OCI-LY1 (cell line): ENCODE data around the gene RASSF10.

ENCODE experiments used
- H2AFZ ChIP-seq: fragments of 200-600 bp; sonication (generic), shearing (Covaris generic); 2 replicates; pipeline ENCODE4 v1.6.0; 2014; ENCODE audit warnings: antibody characterized with exemption, mild to moderate bottlenecking, low read length
- H3F3A ChIP-seq: fragments of 200-600 bp; sonication (generic), shearing (Covaris generic); 2 replicates; pipeline ENCODE4 v1.6.0; 2014; ENCODE audit warnings: mild to moderate bottlenecking, antibody characterized with exemption, low read length, moderate library complexity; ENCODE audit not compliant: insufficient read depth
- H3K27ac ChIP-seq: fragments of 200-600 bp; sonication (generic); 2 replicates; pipeline ENCODE4 v1.5.1; 2014; ENCODE audit warnings: low read length, mixed run types, mild to moderate bottlenecking, low read depth; ENCODE audit not compliant: poor library complexity, severe bottlenecking
- H3K27me3 ChIP-seq: fragments of 200-600 bp; sonication (generic); 2 replicates; pipeline ENCODE4 v1.6.0; 2014; ENCODE audit warnings: antibody characterized with exemption, mild to moderate bottlenecking, low read length, moderate library complexity; ENCODE audit not compliant: insufficient read depth
- H3K36me3 ChIP-seq: fragments of 200-600 bp; sonication (generic); 2 replicates; pipeline ENCODE4 v1.6.1; 2014; ENCODE audit warnings: mild to moderate bottlenecking, antibody characterized with exemption, low read length, moderate library complexity, mixed read lengths; ENCODE audit not compliant: insufficient read depth
- H3K4me1 ChIP-seq: fragments of 200-600 bp; sonication (generic); 2 replicates; pipeline ENCODE4 v1.5.1; 2014; ENCODE audit warnings: mild to moderate bottlenecking, low read length, moderate library complexity; ENCODE audit not compliant: insufficient read depth, severe bottlenecking
- H3K4me2 ChIP-seq: fragments of 200-600 bp; sonication (generic), shearing (Covaris generic); 2 replicates; pipeline ENCODE4 v1.6.1; 2014; ENCODE audit warnings: low read length
- H3K4me3 ChIP-seq: fragments of 200-600 bp; sonication (generic); 2 replicates; pipeline ENCODE4 v1.5.1; 2014; ENCODE audit warnings: low read length, low read depth, mild to moderate bottlenecking, mixed read lengths; ENCODE audit not compliant: poor library complexity, severe bottlenecking
- H3K79me2 ChIP-seq: fragments of 200-600 bp; shearing (Covaris generic); 2 replicates; pipeline ENCODE4 v1.6.1; 2016; ENCODE audit warnings: mixed run types, low read length, mixed read lengths; ENCODE audit not compliant: insufficient read depth
- H3K9ac ChIP-seq: fragments of 200-600 bp; sonication (generic), shearing (Covaris generic); 2 replicates; pipeline ENCODE4 v1.6.1; 2014; ENCODE audit warnings: mild to moderate bottlenecking, low read length, mixed read lengths
- H3K9me2 ChIP-seq: fragments of 200-600 bp; sonication (generic), shearing (Covaris generic); 2 replicates; pipeline ENCODE4 v1.6.1; 2014; ENCODE audit warnings: low read depth, mild to moderate bottlenecking, low read length, mixed read lengths
- H3K9me3 ChIP-seq: fragments of 200-600 bp; shearing (Covaris generic); 2 replicates; pipeline ENCODE4 v1.6.1; 2014; ENCODE audit warnings: low read length, mixed read lengths
- H4K20me1 ChIP-seq: fragments of 200-600 bp; sonication (generic), shearing (Covaris generic); 2 replicates; pipeline ENCODE4 v1.6.0; 2016; ENCODE audit warnings: mild to moderate bottlenecking, low read length; ENCODE audit not compliant: insufficient read depth
- EZH2 ChIP-seq: fragments of 200-600 bp; sonication (generic), shearing (Covaris generic); IDR thresholded peaks from 2 replicates; pipeline ENCODE4 v1.8.0; 2017; ENCODE audit warnings: borderline replicate concordance, mixed run types, mild to moderate bottlenecking, antibody characterized with exemption, low read length, moderate library complexity, mixed read lengths
- TF ChIP-seq, protein P1 (sequence below): fragments of 200-600 bp; sonication (generic), shearing (Covaris generic); IDR thresholded peaks from 2 replicates; pipeline ENCODE4 v1.5.1; 2017; ENCODE audit warnings: mild to moderate bottlenecking, antibody characterized with exemption, low read length, moderate library complexity, mixed read lengths

RASSF10 gene

DNA sequence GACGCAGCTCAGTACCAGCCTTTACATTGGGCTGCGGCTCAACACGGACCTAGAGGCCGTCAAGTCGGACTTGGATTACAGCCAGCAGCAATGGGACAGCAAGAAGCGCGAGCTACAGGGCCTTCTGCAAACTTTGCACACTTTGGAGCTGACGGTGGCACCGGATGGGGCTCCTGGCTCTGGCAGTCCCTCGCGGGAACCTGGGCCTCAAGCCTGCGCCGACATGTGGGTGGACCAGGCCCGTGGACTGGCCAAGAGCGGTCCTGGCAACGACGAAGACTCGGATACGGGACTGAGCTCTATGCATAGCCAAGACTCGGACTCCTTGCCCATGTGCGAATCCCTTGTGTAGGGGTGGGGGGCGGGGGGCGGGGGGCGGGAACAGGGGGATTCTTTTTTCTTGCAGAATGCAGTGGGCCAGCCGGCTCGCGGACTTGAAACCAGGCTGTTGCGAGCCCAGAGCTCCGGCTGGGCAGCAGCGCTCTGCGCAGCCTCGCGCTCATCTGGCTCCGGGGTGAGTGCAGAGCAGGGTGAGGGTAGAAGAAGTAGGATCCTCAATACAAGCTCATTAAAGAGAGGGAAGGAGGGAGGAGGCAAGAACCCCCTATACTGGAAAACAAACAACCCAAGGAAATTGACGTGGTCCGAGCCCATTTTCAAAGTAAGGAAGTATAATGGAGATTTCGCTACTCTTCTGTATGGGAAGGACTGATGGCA lies 1.8 kb downstream of the RASSF10 start:
- H3K9ac ChIP-seq = no peak overlapping the region

DNA sequence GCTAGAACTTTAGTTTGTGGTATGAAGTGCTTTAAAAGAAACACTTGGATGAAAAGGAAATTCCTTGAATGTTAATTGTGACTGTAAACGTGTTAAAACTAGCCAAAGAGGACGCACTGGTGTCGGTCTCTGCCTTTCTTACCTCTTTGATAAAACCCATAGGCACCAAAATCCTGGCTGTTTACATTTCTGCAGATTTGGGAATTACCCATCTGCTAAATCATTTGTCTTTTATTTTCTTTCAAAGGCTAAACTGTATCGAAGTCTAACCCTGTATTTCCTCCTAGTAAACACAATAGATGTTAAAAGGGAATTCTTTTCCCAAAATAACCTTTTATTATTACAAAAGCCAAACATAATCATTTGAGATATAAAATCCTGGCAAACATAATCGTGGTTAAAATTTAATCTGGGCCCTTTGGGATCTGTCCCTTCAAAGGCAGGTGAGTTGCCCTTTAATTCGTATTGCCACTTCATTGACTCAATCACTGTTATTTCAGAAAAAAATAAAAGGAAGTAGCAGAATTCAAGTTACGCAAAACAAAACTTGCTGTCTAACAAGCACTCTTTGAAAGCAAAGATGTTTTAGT lies 2.4 kb downstream of the RASSF10 start:
- Histone ChIP-seq H3K27ac (no peak overlapping the region), H3K4me1 (no peaks in the 10 kb centered on the region), H3K36me3 (no peaks in the 10 kb centered on the region), H3K79me2 (no peaks in the 10 kb centered on the region), H3K4me2 (no peak overlapping the region), H3F3A (no peaks in the 10 kb centered on the region), H2AFZ (no peak overlapping the region), H3K9me2 (no peaks in the 10 kb centered on the region), H3K9me3 (no peaks in the 10 kb centered on the region), H3K9ac (no peak overlapping the region), H3K27me3 (no peaks in the 10 kb centered on the region), H4K20me1 (no peaks in the 10 kb centered on the region), H3K4me3 (no peak overlapping the region)
- no peak for TF ChIP-seq EZH2
- TF ChIP-seq, protein P1, sequence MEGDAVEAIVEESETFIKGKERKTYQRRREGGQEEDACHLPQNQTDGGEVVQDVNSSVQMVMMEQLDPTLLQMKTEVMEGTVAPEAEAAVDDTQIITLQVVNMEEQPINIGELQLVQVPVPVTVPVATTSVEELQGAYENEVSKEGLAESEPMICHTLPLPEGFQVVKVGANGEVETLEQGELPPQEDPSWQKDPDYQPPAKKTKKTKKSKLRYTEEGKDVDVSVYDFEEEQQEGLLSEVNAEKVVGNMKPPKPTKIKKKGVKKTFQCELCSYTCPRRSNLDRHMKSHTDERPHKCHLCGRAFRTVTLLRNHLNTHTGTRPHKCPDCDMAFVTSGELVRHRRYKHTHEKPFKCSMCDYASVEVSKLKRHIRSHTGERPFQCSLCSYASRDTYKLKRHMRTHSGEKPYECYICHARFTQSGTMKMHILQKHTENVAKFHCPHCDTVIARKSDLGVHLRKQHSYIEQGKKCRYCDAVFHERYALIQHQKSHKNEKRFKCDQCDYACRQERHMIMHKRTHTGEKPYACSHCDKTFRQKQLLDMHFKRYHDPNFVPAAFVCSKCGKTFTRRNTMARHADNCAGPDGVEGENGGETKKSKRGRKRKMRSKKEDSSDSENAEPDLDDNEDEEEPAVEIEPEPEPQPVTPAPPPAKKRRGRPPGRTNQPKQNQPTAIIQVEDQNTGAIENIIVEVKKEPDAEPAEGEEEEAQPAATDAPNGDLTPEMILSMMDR = no peak

More for the DNA sequence above, 1.8 kb downstream of the RASSF10 start:
- TF ChIP-seq EZH2 = no peak
- TF ChIP-seq, protein P1 = no peak
- Histone ChIP-seq H3K27ac (no peak overlapping the region), H3K36me3 (no peaks in the 10 kb centered on the region), H3K4me2 (no peak overlapping the region), H4K20me1 (no peaks in the 10 kb centered on the region), H3F3A (no peaks in the 10 kb centered on the region), H3K9me3 (no peaks in the 10 kb centered on the region), H2AFZ (no peak overlapping the region), H3K9me2 (no peaks in the 10 kb centered on the region), H3K27me3 (no peaks in the 10 kb centered on the region), H3K79me2 (no peaks in the 10 kb centered on the region), H3K4me1 (no peaks in the 10 kb centered on the region), H3K4me3 (no peak overlapping the region)

DNA sequence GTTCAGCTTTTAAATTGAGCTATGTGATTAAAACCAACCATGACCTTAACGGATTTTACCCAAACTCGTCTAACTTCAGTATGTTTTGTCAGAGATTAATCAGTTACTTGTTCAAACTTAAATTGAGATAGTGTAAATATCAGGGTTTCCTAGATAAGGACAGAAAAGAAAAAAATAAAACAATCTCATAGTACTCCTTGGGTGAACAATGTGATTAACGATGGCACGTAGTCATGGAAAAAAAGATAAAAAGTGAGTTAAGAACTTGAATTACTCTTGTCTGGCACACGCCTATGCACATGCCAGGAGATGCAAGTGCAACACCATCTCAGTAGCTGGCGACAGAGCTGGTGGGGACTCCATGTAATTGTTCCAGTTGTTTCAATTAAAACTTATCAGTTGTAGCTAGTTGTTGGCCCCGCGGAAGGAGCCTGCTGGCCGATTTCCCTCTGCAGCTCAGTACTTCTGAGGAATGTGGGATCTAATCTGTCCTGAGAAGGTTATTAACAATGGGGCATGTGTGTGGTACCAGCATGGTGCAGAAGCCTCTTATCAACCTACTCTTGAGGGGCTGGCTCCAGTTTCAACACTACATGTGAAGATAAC lies 3.0 kb downstream of the RASSF10 start:
- H4K20me1 ChIP-seq = no peaks in the 10 kb centered on the region
- H3K9ac ChIP-seq = no peak overlapping the region
- H3K79me2 ChIP-seq = no peaks in the 10 kb centered on the region
- H2AFZ ChIP-seq = no peak overlapping the region
- TF ChIP-seq EZH2 = no peak
- TF ChIP-seq, protein P1 = no peak
- no peak overlapping the region for H3K4me3 ChIP-seq
- H3K36me3 ChIP-seq = no peaks in the 10 kb centered on the region
- no peaks in the 10 kb centered on the region for H3K4me1 ChIP-seq
- H3K9me3 ChIP-seq = no peaks in the 10 kb centered on the region
- no peaks in the 10 kb centered on the region for H3F3A ChIP-seq
- no peak overlapping the region for H3K27ac ChIP-seq
- H3K4me2 ChIP-seq = no peak overlapping the region
- no peaks in the 10 kb centered on the region for H3K27me3 ChIP-seq
- H3K9me2 ChIP-seq = no peaks in the 10 kb centered on the region
